Calu3 (cell line): ENCODE measurements around the gene XPA. TPM values are rescaled to one million over a fixed set of nuclear protein-coding genes. Genes with fewer than 3 reads are reported as not detected.

Source experiments
- BruUV-seq: library from RNA; stranded (reverse); fragments of 400-500 nt; replicated peaks from 2 replicates; lab custom pipeline; 2021; lab: Mats Ljungman, UMichigan
- CTCF ChIA-PET: fragments of 300-600 bp; sonication (Branson Sonifier 250); formaldehyde crosslinking; loops from one replicate; lab custom pipeline; 2022; ENCODE audit warnings: antibody characterized with exemption; lab: Charles Lee
- DNase-seq: peaks from one replicate; pipeline ENCODE4 v3.0.0; 2022
- H3K27ac Mint-ChIP-seq: one replicate; pipeline ENCODE4 v1.8.0; 2022; ENCODE audit warnings: mixed read lengths; ENCODE audit not compliant: unreplicated experiment
- H3K27me3 Mint-ChIP-seq: one replicate; pipeline ENCODE4 v1.8.0; 2022; ENCODE audit warnings: mixed read lengths; ENCODE audit not compliant: unreplicated experiment
- H3K36me3 Mint-ChIP-seq: one replicate; pipeline ENCODE4 v1.8.0; 2022; ENCODE audit warnings: mild to moderate bottlenecking, moderate library complexity, mixed read lengths; ENCODE audit not compliant: insufficient read depth, unreplicated experiment
- H3K4me1 Mint-ChIP-seq: one replicate; pipeline ENCODE4 v1.8.0; 2022; ENCODE audit warnings: mild to moderate bottlenecking, low read depth, mixed read lengths; ENCODE audit not compliant: unreplicated experiment
- H3K4me3 Mint-ChIP-seq: one replicate; pipeline ENCODE4 v1.8.0; 2022; ENCODE audit warnings: mild to moderate bottlenecking, low read depth, moderate library complexity, mixed read lengths; ENCODE audit not compliant: unreplicated experiment
- H3K9me3 Mint-ChIP-seq: one replicate; pipeline ENCODE4 v1.8.0; 2022; ENCODE audit warnings: low read depth, mixed read lengths; ENCODE audit not compliant: unreplicated experiment
- CTCF ChIP-seq: fragments of 200-600 bp; IDR thresholded peaks from one replicate; pipeline ENCODE4 v1.8.0; 2022; ENCODE audit warnings: antibody characterized with exemption; ENCODE audit not compliant: unreplicated experiment
- intact Hi-C: fragments of 100-400 bp; cut with micrococcal nuclease; formaldehyde crosslinking; loops from one replicate; pipeline ENCODE4 v1.10.0; 2022; ENCODE audit not compliant: unreplicated experiment
- total RNA-seq: library from RNA; stranded (reverse); gene quantifications from 2 replicates; pipeline ENCODE4 v1.2.3, GENCODE V29; 2022

XPA gene
- total RNA-seq, 1 experiment from 2014 or later, result 5.4 TPM

- CTCF ChIA-PET, result no interaction called here
- no peaks in the 10 kb centered on the region for H3K27me3 Mint-ChIP-seq
- no TSS peak for BruUV-seq
- TF ChIP-seq CTCF, result no peak
- no peak overlapping the region for H3K27ac Mint-ChIP-seq
- H3K4me1 Mint-ChIP-seq, result peaks cover 4% of the 10 kb centered on the region
- H3K36me3 Mint-ChIP-seq, result no peaks in the 10 kb centered on the region
- no peak overlapping the region for H3K4me3 Mint-ChIP-seq
- DNase-seq, result no peak
- intact Hi-C loops, result no loop called here
- H3K9me3 Mint-ChIP-seq, result peaks cover 5% of the 10 kb centered on the region
Observed at GRCh38 chr9:97741947-97742346, 44.8 kb upstream of the XPA start.

GRCh38 chr9:97740848-97741821 lies 44.0 kb upstream of the XPA start:
- Mint-ChIP-seq H3K36me3 (no peaks in the 10 kb centered on the region), H3K9me3 (peaks cover 5% of the 10 kb centered on the region), H3K27me3 (no peaks in the 10 kb centered on the region), H3K4me3 (no peak overlapping the region), H3K27ac (no peak overlapping the region), H3K4me1 (no peaks in the 10 kb centered on the region)
- BruUV-seq, result no TSS peak
- TF ChIP-seq CTCF, result no peak
- no peak for DNase-seq
- CTCF ChIA-PET, result no interaction called here
- intact Hi-C loops, result no loop called here

GRCh38 chr9:97737429-97737828 lies 40.3 kb upstream of the XPA start:
- intact Hi-C loops, result no loop called here
- BruUV-seq, result no TSS peak
- H3K4me3 Mint-ChIP-seq, result no peak overlapping the region
- H3K9me3 Mint-ChIP-seq, result peaks cover 5% of the 10 kb centered on the region
- H3K27ac Mint-ChIP-seq, result no peak overlapping the region
- DNase-seq, result no peak
- H3K36me3 Mint-ChIP-seq, result no peaks in the 10 kb centered on the region
- TF ChIP-seq CTCF, result no peak
- H3K4me1 Mint-ChIP-seq, result no peaks in the 10 kb centered on the region
- no peaks in the 10 kb centered on the region for H3K27me3 Mint-ChIP-seq
- CTCF ChIA-PET, result interaction anchor here (0.6 kb wide), 1 partner anchor 18 kb away, joined by 4 read pairs; no protein-coding TSS in a partner anchor

GRCh38 chr9:97735070-97735600 lies 38.0 kb upstream of the XPA start:
- H3K9me3 Mint-ChIP-seq, result no peaks in the 10 kb centered on the region
- H3K27ac Mint-ChIP-seq, result no peak overlapping the region
- no peaks in the 10 kb centered on the region for H3K27me3 Mint-ChIP-seq
- no peak for DNase-seq
- no peak overlapping the region for H3K4me3 Mint-ChIP-seq
- no peaks in the 10 kb centered on the region for H3K36me3 Mint-ChIP-seq
- no peaks in the 10 kb centered on the region for H3K4me1 Mint-ChIP-seq
- CTCF ChIA-PET, result no interaction called here
- no TSS peak for BruUV-seq
- intact Hi-C loops, result no loop called here
- TF ChIP-seq CTCF, result no peak
